Measurements from ENCODE around the gene PSME3IP1.
A peak's percentile ranks its signal among the peaks of the same experiment; 100 is the strongest.
"Not testable (repeated sequence)": the region's sequence is repeated elsewhere in the genome, so short reads cannot be mapped to it uniquely, and the experiment has no call there.

PSME3IP1 gene

DNA sequence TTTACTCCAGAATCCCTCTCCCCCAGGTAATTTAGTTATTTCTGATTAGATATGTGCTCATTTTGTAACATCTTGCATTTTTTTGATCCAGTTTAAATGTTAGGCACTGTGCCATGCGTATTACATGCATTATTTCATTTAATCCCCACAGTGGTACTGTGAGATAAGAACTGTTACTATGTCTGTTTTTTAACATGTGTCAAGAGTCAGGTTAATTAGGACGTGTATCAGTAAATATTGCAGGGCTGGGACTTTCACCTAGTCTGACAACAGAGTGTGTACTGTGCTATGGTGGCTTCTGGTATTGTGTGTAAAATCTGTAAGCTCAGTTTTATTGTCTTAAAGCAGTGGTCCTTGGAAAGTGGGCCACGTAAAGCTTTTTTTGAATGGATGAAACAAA, 10.9 kb upstream of the PSME3IP1 start:
- DNase-seq (ENCODE audit: low read depth), result no peak

DNA sequence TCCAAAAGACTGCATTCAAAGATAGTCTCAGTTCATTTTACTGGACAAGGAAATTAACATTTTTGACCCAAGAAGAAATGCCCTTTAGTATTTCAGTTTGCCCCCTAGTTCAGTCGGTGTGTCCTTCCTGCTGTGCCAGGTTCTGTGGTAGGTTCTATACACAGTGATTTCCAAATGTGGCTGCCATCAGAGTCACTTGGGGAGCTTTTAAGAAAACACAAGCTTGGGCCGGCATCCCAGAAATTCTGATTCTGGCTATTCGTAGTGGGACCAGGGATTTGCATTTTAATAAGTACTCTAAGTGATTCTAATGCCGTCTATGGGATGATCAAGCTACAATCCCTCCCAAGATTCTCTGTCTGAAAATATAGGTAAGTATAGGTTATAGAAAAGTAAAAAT, 10.4 kb upstream of the PSME3IP1 start:
- no peak for DNase-seq (ENCODE audit: low read depth)

GRCh38 chr16:57194512-57194911, 8.7 kb upstream of the PSME3IP1 start:
- DNase-seq (ENCODE audit: low read depth), result peak; percentile 84

DNA sequence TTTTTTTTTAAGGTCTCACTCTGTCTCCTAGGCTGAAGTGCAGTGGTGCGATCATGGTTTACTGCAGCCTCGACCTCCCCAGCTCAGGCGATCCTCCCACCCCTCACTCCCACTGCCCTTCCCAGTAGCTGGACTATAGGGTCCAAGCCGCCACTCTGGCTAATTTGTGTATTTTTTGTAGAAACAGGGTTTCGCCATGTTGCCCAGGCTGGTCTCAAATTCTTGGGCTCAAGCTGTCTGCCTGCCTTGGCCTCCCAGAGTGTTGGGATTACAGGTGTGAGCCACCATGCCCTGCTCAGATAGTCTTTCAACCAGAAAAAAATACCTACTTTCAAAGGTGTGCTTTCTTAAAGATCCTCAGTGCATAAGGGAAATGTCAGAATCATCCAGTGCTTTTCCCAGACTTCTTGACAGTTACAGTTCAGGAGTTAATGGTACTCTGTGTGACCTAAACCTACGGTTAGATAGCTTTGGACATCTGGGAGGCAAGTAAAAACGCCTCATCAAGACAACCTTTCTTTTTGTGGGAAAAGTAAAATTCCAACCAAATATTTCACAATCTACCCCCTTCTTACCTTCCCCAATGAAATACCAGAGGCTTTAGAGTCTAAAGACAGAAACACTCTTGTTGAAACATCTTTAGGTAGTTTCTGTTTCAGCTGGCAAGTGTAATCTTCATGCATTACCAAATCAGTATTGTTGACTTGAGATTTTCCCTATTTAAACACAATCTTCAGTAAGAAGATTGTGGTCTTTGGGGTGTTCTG, 7.1 kb upstream of the PSME3IP1 start:
- no peak for DNase-seq (ENCODE audit: low read depth)

DNA sequence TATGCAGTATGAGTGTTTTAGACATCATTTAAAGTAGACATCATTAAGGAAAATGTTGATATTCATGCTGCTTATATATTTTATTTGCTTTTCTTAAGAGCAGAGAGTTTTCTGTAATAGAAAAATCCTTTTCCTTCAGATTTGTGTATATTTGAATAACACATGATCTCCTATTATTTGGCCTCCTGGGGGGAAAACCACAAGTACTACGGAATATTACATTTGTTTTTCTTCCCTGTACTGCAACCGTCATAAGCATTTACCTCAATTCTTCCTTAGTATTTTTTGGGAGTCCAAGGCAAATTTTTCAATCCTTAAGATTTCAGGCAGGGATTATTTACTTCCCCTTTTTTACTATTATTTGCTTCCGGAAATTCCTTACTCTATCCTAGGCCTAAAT, 6.3 kb upstream of the PSME3IP1 start:
- no peak for DNase-seq (ENCODE audit: low read depth)

DNA sequence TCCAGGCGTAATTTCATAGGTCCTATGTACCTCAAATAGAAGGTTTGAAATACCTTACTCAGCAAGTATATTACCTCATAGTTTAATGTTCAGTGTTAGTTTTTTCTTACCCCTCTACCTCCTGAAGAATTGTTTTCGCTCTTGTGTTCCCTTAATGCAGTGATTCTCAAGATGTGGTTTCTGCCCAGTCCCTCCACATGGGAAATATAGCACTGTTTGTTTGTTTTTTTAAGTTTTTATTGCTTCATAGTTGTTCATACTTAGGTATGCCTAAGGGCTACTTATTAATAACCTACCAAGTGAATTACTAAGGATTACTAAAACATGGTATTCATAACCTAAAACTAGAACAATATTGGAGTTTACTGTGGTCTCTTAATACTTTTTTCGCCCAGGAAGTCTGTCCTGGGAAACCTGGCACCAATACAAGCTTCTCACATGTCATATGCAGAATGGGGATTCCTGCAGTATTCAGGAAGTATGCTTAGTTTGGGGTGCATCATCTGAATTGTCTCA, 5.3 kb upstream of the PSME3IP1 start:
- peak; percentile 22 for DNase-seq (ENCODE audit: low read depth)

GRCh38 chr16:57190136-57190535, 4.3 kb upstream of the PSME3IP1 start:
- DNase-seq (ENCODE audit: low read depth), result no peak

GRCh38 chr16:57189527-57189926, 3.7 kb upstream of the PSME3IP1 start:
- not testable (repeated sequence) for DNase-seq (ENCODE audit: low read depth)

- no peak for DNase-seq (ENCODE audit: low read depth)
Measured at GRCh38 chr16:57188711-57189002, 2.8 kb upstream of the PSME3IP1 start.

DNA sequence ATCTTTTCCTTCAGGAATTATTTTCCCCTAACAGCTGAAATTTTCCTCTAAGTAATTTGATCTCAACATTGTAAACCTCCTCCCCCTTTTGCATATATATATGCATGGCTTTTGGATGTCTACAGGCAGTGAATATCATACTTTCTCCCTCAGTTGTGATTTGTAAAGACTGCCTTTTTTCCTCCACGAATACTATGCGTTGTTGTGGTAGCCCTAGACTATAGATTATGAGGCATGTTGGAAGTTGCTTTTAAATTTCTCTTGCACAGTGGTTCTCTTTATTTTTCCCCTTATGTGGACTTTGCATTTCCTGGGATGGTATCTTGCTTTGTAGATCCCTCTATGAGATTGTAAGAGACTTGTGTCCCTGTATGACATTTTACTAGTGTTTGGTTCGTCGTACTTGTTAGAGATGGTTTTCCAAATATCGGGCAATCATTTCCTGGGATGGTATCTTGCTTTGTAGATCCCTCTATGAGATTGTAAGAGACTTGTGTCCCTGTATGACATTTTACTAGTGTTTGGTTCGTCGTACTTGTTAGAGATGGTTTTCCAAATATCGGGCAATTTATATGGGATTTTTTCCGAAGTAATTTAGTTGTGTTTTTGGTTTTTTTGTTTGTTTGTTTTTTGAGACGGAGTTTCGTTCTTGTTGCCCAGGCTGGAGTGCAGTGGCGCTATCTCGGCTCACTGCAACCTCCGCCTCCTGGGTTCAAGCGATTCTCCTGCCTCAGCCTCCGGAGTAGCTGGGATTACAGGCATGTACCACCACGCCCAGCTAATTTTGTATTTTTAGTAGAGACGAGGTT, 2.3 kb upstream of the PSME3IP1 start:
- DNase-seq (ENCODE audit: low read depth), result not testable (repeated sequence)

DNA sequence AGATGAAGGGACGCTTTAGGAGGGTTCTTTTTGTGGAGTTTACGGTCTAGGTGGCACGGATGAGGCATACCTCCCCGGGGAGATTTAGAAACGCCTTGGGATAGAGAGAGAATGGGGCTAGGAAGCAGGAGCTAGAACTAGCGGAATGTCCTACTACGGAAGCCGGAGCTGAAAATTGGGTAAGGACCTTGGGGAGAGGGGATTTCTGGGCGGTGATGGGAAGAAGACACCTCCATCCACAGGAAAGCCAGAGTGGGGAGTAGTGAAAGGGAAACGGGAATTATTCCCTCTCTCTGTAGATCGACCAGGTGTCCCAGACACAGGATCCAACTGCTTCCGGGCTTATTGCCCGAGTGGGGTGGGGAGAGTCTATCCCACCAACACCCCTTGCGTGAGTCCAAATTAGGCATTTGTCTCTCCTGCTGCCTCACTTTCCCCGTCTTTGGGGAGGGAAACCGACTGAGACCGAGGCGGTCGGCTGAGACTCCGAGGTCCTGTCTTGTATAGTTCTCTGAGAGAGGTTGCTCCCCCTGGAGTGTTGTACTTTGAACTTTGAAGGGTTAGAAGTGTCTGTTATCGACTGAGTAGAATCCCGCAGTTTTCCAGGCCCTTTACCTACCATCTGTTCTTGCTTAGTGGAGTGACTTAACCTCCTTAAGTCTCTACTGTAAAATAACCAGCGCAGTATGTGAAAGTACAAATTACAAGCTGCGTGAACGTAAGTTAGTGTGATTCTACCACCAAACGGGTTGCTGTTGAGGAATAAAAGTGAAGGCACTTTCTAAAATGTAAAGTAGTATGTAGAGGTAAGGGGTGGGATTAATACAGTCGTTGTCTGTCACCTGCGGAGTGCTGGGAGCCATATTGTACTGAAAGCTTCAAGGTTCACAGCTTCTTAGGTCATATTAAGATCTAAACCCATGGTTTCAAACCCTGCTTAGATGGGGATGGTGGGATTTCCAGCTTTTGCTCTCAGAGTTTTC, 1.3 kb upstream of the PSME3IP1 start:
- no peak for DNase-seq (ENCODE audit: low read depth)

- peak; percentile 30 for DNase-seq (ENCODE audit: low read depth)
Measured at GRCh38 chr16:57185446-57185944, 344 bp downstream of the PSME3IP1 start.

DNA sequence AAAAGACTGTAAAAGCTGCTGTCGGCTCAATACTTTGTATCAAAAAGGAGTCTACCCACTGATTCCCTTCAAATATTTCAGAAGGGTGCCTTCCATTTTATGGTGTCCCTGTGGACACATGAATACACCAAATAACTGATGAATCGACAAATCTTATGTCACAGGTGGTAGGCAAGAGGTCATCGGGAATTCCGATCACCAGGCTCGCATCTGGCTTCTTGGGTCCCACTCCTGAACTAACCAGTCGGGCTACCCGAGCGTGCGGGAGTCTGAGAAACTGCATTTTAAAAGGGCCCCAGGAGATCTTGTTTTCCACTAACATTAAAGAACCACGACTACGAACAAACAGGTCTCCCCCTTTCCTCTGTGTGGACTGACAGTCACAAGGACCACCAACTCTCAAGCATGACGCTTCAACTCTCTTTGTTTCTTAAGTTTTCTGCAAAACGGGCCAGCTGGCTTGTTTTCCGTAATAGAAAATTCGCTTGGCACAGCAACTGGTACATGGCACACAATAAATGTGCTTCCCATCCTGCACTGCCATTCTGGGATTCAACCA, 873 bp downstream of the PSME3IP1 start:
- no peak for DNase-seq (ENCODE audit: low read depth)

- DNase-seq (ENCODE audit: low read depth), result no peak
Measured at GRCh38 chr16:57184113-57184512, 1.7 kb downstream of the PSME3IP1 start.

GRCh38 chr16:57179215-57179828, 6.5 kb downstream of the PSME3IP1 start:
- no peak for DNase-seq (ENCODE audit: low read depth)

- no peak for DNase-seq (ENCODE audit: low read depth)
Measured at GRCh38 chr16:57178793-57179212, 7.0 kb downstream of the PSME3IP1 start.

GRCh38 chr16:57178196-57178595, 7.6 kb downstream of the PSME3IP1 start:
- DNase-seq (ENCODE audit: low read depth), result no peak

DNA sequence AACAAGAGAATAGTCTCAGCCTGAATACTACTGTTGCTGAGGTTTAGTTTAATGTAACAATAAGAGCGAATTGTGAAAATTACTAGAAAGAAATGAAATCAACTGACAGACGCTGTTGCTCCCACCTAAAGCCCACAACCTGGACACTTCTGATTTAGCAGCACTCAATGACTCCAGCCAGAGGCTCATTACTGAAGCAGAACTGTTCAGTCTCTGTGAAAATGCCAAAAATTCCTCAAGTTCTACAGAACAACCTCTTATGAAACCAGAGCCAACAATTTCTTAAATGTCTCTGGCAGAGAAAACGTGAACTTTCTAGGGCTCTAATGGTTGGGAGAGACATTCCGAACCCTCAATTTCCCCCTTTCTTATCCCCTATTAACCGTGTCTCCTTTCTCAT, 9.9 kb downstream of the PSME3IP1 start:
- no peak for DNase-seq (ENCODE audit: low read depth)

DNA sequence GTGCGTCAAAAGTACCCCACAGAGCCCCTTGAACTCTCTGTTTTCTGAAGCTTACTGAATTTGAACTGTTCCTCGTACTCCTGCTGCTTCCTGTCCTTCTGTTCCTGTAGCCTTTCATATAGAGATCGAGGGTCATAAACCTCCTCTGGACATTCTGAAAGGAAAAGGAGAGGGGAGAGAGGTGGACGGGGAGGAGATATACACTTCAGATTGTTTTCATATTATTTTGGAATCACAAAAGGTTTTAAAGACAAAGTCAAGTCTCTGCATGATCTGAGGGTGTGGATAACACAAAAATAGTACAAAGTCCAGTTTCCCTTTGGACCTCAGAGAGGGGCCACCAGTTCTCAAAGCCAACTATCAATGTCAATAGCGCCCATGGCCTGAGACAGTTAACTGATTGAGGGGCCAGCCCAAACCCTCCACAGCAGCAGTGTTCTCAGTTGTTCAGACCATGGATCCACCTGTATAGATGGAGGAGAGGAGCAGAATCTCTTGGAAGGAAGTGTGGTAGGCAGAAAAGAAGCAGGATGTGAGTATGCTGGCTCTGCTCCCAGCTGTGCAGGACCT, 13.0 kb downstream of the PSME3IP1 start:
- no peak for DNase-seq (ENCODE audit: low read depth)

DNA sequence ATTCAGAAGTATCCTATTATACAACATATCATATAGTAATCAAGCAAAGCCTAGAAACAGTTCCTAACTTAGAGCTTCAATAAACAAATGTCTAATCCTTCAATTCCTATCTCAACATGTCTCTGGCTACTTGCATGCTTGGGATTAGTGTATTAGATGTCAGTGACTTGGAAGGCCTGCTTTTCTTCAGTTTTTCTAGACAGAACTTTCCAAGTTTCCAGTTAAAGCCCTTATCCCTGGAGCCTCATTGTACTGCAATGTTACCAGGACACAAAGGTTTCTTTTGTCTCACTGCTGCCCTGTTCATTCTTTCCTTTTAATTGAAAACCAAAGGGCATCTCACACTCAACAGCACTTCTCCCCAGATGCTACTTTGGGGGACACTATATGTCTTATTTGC, 16.5 kb downstream of the PSME3IP1 start:
- no peak for DNase-seq (ENCODE audit: low read depth)

GRCh38 chr16:57167953-57168352, 17.9 kb downstream of the PSME3IP1 start:
- peak; percentile 72 for DNase-seq (ENCODE audit: low read depth)
